ENCODE measurements around the gene SUPT20HL2.
"Not testable (repeated sequence)": the region's sequence is repeated elsewhere in the genome, so short reads cannot be mapped to it uniquely, and the experiment has no call there.

SUPT20HL2 gene

DNA sequence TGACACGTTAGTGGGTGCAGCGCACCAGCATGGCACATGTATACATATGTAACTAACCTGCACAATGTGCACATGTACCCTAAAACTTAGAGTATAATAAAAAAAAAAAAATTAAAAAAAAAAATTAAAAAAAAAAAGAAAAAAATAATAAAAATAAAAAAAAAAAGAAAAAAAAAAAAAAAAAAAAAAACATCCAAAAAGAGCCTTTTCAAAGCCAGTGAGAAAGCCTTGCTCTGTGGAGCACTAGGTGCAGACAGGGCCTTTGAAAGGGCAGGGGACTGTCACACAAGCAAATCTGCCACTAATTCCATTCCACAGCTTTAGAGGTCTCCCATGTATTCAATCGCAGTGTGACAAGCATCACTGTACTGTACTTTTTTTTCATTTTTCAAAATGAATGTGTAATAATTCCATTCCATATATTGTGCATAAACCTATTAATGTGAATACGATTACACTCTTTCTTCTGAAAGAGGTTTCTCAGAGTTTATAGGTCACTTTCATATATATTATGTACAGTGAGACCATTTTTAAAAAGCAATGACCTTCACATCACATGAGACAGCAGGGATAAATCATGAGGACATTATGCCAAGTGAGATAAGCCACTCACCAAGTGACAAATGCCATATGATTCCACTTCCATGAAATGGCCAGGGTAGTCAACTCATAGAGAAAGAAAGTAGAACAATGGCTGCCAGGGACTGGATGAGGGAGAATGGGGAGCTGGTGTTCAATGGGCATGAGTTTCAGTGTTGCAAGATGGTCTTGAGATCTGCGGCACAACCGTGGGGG, 4.1 kb downstream of the SUPT20HL2 start:
- not testable (repeated sequence) for DNase-seq

DNA sequence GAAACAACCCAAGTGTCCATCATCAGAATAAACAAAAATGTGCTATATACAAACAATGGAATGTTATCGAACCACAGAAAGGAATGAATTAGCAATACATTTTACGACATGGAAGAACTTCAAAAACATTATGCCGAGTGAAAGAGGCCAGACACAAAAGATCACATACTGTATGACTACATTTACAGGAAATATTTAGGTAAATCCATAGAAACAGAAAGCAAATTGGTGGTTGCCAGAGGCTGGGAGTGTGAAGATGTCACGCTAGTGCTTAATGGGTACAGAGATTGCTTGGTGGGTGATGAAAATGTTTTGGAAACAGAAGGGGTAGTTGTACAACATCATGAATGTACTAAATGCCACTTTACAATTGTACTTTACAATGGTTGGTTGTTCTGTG, 5.1 kb downstream of the SUPT20HL2 start:
- not testable (repeated sequence) for DNase-seq

DNA sequence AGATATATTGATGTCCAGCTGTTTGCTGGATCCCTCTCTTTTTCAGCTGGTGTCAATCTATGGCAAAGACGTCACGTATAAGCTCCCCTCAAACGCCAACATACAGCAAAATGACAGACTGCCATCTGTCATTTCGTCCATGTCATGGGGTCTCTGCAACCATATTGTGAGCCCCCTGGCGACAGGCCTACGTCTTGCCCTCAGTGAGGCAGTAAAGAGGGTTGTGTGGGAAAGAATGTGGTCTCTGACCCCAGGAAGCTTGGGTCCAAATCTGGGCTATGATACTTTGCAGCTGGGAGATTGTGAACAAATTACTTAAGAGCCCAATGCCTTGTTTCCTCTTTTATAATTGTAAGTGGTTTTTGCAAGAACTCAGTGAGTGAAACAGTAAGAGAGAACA, 7.4 kb downstream of the SUPT20HL2 start:
- DNase-seq: no peak

DNA sequence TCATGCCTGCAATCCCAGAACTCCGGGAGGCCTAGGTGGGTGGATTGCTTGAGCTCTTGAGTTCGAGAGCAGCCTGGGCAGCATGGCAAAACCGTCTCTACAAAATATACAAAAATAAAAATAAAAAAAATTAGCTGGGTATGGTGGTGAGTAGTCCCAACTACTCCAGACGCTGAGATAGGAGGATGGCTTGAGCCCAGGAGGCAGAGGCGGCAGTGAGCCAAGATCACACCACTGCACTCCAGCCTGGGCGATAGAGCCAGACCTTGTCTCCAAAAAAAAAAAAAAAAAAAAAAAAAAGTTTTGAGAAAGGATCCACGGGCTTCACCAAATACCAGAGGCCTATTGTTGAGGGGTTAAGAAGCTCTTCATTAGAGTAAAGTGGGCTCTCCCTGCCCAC, 8.0 kb downstream of the SUPT20HL2 start:
- DNase-seq: no peak

DNA sequence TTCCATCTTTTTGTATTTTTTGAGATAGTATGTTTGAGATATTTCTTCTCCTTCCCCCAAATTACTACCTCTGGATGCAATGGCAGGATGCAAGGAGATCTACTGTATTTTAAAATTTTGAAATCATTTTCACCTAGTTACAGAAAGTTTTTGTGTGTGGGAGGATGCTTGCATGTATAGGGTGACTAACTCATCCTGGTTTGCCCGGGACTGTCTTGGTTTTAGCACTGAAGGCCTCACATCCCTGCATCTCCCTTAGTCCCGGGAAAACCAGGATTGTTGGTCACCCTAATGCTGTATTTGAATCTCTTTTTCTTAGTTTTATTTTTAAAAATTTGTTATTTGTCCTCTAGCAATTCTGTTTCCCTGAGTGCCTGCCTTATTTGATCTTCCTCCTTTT, 12.1 kb downstream of the SUPT20HL2 start:
- no peak for DNase-seq

DNA sequence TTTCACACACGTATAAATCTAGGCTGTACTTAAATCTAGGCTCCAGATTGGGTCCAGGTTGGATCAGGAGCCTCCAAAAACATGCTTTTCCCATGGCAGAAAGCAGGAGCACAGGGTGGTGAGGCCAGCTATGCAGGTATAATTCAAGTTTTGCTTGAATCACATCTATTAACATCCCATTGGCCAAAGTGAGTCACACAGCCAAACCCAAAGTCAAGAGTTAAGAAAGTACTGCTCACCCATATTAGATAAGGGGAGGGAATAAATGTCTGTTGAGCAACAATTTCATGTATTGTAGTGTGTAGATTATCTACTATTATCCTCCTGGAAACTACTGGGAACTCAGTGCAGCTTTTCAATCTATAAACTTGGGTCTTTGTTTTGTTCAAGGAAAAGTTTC, 12.8 kb downstream of the SUPT20HL2 start:
- DNase-seq: no peak

DNA sequence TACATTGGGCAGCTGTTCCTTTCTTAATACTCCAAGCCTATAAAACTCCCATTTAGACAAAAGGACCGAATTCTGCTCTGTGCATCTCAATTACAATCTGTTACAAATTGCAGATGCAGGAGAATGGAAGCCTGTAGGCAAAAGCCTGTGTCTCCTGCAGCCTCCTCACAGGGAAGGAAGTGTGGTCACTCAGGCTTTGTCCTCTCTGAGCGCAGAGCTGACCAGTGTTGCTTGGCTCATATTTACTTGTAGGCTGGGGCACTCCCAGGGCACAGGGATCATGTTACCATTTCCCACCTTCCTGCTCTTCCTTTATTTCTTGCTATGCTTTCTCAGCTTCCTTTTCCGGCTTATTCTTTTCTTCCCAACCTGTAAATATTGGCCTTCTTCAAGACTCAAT, 15.7 kb downstream of the SUPT20HL2 start:
- DNase-seq: no peak

DNA sequence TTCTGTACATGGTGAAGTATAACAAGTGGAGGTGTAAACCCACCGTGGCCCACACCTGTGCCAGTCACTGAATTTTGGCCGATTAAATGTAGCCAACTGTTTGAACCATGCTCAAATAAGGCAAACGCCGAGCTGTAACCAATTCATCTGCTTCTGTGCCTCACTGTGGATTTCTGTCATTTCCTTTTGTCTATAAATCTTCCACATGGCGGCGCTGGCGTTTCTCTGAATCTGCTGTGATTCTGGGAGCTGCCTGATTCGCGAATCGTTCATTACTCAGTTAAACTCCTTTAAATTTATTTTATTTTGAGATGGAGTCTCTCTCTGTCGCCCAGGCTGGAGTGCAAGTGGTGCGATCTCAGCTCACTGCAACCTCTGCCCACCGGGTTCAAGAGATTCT, 19.2 kb downstream of the SUPT20HL2 start:
- DNase-seq: peak in 1 of 2 experiments; percentile 10

DNA sequence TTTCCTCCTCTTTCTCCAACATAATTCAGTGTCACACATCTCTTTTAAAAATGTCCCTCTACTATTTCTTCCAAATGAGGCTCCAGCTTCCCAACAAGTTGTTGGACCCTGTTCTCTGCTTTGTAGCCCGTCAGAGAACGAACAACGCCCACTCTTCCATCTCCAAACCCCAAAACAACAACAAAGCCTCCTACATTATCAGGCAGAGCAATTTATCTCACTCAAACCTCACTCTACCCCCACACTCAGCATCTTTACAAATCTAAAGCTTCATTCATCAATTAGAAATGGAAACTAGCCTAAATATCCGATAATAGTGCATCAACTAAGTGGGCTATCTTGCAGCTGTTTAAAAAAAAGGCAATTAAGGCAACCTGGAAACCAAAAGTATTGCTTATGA, 20.5 kb downstream of the SUPT20HL2 start:
- no peak for DNase-seq

DNA sequence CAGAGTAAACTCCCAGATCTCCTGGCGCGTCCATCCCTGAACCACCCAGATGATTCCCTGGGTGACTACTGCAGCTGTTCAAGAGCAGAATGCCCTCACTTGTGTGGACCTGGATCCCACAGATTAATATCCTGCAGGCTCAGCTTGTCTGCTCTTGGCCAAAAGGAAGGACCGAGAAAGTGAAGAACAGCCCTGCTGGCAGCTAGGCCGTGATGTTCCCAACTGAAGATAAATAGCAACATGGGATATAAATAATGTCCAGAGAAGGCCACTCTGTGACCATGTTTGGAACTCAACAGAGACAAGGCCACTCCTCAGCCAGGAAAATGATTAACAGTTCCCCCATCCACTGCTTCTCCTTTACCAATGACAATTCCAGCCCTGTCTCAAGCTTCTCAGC, 21.5 kb downstream of the SUPT20HL2 start:
- DNase-seq: no peak

DNA sequence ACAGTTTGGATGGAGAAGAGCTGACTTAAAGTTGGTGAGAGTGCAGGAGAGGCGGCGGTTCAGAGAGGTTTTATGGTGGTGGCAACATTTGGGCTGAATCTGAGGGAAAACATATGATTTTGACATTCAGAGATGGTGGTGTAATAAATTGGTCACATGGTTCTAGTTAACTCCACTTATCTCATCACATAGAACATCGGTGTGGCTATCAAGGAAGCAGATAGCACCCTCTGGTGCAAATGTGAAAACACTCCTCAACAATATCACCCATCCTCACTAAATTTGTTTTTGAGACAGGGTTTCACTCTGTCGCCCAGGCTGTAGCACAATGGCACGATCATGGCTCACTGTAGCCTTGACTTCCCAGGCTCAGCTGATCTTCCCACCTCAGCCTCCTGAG, 28.8 kb downstream of the SUPT20HL2 start:
- no peak for DNase-seq

DNA sequence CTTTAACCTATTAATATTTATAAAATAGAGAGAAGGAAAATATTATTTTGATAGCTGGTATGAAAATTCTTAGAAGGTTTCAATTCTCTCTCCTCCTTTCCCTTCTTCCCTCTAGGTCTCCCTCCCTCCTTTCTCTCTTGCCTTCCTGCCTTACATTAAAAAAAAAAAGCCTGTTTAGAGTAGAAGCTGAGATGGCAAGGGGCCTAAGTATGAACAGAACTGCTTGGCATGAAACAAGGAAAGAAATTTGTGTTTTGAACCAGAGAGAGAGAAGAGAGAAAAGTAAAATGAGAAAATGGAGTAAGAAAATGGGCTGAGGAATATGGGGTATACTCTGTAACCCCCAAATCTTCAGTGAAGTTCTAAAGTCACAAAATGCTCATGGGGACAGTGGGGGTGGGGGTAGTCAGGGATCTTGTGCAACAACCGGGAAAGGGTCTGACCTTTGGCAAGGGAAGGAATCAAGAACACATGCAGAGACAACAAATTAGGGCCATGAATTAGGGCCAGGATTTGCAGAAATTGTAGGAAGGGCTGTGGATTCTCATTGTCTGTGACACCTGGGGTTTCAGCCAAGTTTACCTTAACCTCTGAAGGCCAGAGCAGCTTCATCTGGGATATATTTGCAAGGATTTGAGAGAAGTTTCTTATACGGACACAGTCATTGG, 30.6 kb downstream of the SUPT20HL2 start:
- no peak for DNase-seq

DNA sequence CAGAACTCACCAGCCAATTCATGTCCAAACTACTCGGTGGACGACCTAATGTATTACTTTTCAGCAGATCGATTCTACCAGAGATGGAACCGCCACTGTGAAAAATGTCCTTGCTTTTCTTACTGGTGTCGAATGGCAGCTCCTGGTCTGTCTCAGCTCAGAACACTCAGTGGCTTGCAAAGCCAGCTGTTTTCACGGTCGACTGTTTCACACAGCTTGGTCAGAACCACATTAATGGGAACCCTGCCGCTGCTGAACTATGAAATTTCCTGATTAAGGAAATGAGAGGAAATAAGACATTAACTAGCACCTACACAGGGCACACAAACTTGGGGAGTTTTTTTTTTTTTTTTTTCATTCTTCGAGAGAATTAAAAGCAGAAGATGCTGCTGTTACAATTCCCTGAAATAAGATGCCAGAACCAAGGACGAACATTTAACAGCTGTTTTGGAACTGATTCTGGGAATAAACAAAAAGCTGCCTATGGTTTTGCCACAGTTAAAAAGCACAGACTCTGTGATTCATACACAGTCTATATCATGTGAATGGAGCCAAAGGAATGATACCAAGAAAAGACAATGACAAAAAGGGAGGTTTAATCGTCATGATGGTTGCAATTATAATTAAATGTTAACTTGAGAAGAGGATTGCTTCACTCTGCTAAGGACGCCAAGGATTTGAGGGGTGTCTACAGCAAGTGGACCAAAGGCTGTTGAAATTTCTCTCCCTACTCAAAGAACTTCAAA, 31.3 kb downstream of the SUPT20HL2 start:
- no peak for DNase-seq

DNA sequence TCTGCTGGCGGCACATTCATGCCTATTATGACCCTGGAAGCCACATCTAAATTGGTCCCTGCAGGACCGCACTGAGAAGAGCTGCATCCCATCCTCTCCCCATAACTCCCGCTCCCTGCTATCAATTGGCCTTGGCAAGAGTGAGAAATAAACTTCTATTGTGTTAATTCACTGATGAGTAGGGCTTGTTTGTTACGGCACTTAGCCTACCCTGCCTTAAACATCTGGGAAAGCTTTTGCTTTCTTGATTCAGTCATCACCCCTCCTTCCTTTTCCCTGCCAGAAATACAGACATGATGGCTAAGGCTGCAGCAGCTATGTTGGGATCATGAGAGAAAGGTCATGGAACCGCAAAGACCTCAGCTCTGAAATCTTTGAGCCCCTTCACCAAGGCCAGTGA, 36.5 kb downstream of the SUPT20HL2 start:
- no peak for DNase-seq

DNA sequence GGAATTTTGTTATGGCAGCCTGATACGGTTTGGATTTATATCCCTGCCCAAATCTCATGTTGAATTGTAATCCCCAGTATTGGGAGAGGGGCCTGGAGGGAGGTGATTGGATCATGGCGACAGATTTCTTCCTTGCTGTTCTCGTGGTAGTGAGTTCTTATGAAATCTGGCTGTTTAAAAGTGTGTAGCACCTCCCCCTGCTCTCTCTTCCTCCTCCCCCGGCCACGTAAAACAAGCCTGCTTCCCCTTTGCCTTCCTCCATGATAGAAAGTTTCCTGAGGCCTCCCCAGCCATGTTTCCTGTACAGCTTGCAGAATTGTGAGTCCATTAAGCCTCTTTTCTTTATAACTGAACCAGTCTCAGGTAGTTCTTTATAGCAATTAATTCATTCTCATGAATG, 37.9 kb downstream of the SUPT20HL2 start:
- no peak for DNase-seq

DNA sequence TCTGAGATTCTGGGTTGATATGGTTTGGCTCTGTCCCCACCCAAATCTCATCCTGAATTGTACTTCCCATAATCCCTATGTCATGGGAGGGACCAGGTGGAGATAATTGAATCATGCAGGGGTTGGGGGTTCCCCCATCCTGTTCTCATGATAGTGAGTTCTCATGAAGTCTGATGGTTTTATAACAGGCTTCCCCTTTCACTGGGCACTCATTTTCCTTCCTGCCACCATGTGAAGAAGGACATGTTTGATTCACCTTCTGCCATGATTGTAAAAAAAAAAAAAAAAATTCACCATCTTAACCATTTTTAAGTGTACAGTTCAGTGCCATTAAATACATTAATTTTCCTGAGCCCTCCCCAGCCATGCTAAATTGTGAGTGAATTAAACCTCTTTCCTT, 42.6 kb downstream of the SUPT20HL2 start:
- no peak for DNase-seq

DNA sequence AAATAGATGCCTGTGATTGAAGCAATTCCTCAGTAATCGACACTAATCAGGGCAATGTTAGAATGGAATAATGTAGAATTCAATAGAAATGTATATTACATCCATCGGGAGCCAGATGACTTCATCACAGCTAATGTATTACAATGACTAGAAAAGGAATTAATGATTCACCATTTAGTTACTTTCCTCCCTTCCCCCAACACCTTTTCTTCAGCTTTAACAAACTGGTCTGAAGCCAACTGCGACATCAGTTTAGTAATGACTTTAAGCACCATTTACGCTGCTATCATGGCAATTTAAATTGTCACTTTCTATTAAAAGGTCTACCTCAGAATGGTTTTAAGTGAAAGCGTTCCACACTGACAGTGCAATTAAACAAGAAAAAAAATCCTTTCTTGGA, 45.1 kb downstream of the SUPT20HL2 start:
- no peak for DNase-seq

DNA sequence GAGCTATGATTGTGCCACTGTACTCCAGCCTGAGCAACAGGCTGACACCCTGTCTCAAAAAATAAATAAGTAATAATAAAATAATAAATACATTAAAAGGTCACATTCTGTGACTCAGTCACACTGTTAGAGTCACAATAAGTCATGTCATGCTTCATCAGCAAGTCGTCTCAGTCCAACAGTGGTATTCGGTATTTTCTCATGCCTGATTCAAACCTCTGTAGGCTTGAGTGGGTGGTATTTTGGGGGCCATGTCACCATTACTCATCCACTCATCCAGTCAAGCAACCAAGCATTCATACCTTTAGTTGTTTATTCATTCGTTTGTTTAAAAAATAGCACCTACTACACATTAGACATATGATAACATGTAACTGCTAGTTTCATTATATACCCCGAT, 46.9 kb downstream of the SUPT20HL2 start:
- no peak for DNase-seq

DNA sequence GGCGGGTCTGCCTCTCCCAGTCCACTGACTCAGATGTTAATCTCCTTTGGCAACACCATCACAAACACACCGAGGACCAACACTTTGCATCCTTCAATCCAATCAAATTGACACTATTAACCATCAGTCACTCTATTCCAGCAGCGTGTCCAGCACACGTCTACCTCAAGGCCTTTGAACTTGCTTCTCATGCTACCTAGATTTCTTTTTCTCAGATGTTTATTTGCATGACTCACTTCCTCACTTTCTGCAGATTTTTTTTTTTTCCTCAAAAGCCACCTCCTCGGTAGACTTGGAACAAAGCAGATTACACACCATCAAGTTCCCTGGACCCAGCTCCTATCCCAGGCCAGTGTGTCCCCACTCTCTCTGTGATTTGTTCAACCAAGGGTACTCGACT, 49.5 kb downstream of the SUPT20HL2 start:
- DNase-seq: no peak

DNA sequence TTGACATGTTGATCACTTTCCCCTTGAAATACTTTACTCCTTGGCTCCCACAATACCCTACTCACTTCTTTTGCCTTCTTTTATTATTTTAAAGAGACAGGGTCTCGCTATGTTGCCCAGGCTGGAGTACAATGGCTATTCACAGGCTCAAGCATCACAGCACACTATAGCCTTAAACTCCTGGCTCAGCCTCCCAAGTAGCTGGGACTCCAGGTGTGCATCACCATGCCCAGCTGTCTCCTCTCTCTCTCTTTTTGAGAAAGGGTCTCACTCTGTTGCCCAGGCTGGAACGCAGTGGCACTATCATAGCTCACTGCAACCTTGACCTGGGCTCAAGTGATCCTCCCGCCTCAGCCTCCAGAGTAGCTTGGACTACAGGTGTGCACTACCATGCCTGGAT, 51.6 kb downstream of the SUPT20HL2 start:
- no peak for DNase-seq
